Hematopoietic multipotent progenitor cell treated with erythropoietin and hydrocortisone succinate and interleukin-3 and kit ligand, for 6 days (in vitro differentiated cells): Measurements from ENCODE around the gene ENPP3.

ENCODE experiments used
- DNase-seq: peaks from one replicate; pipeline ENCODE4 v3.0.0-alpha.2; 2015

The ENPP3 gene

GRCh38 chr6:131636880-131637792 lies at the start of gene ENPP3:
Gene ENPP3 (plus strand): TSS chr6:131637302. CDS start chr6:131637385, 83 bp downstream.
- DNase-seq: peak; percentile 58

GRCh38 chr6:131587909-131588308 lies 49.2 kb upstream of the ENPP3 start:
- DNase-seq: no peak

GRCh38 chr6:131588643-131589042 lies 48.5 kb upstream of the ENPP3 start:
- no peak for DNase-seq

GRCh38 chr6:131592935-131593334 lies 44.2 kb upstream of the ENPP3 start:
- no peak for DNase-seq

GRCh38 chr6:131594074-131594473 lies 43.0 kb upstream of the ENPP3 start:
- DNase-seq: no peak

- peak; percentile 38 for DNase-seq
These were observed 39.7 kb upstream of the ENPP3 start for GRCh38 chr6:131597446-131597845.

- DNase-seq: no peak
These were observed 36.4 kb upstream of the ENPP3 start for GRCh38 chr6:131600716-131601115.

- DNase-seq: no peak
These were observed 34.3 kb upstream of the ENPP3 start for GRCh38 chr6:131602781-131603312.

GRCh38 chr6:131613296-131613925 lies 23.7 kb upstream of the ENPP3 start:
- no peak for DNase-seq

GRCh38 chr6:131615275-131615674 lies 21.8 kb upstream of the ENPP3 start:
- no peak for DNase-seq

- DNase-seq: peak; percentile 96
These were observed 9.1 kb upstream of the ENPP3 start, which contains the start of gene MED23 for GRCh38 chr6:131627724-131628682. Gene MED23 (minus strand): TSS chr6:131628242. CDS start chr6:131628049, 193 bp downstream.

- DNase-seq: no peak
These were observed 8.4 kb upstream of the ENPP3 start for GRCh38 chr6:131628726-131629125.

- DNase-seq: peak; percentile 82
These were observed 7.5 kb upstream of the ENPP3 start for GRCh38 chr6:131629651-131630050.

- no peak for DNase-seq
These were observed 5.3 kb upstream of the ENPP3 start for GRCh38 chr6:131631625-131632289.

GRCh38 chr6:131635384-131636340 lies 1.4 kb upstream of the ENPP3 start:
- DNase-seq: no peak

GRCh38 chr6:131638013-131638412 lies 911 bp downstream of the ENPP3 start:
- peak; percentile 49 for DNase-seq

GRCh38 chr6:131640100-131640499 lies 3.0 kb downstream of the ENPP3 start:
- peak; percentile 32 for DNase-seq

GRCh38 chr6:131640576-131640975 lies 3.5 kb downstream of the ENPP3 start:
- peak; percentile 81 for DNase-seq

- peak; percentile 36 for DNase-seq
These were observed 4.5 kb downstream of the ENPP3 start for GRCh38 chr6:131641554-131641953.

- no peak for DNase-seq
These were observed 5.5 kb downstream of the ENPP3 start for GRCh38 chr6:131642565-131642964.
